NCI-H460 (cell line): Measurements from ENCODE around the gene RAB34. TPM values are rescaled to one million over a fixed set of nuclear protein-coding genes. Genes with fewer than 3 reads are reported as not detected.
"Not testable (repeated sequence)": the region's sequence is repeated elsewhere in the genome, so short reads cannot be mapped to it uniquely, and the experiment has no call there.

ENCODE experiments used
- DNase-seq: peaks from one replicate; pipeline ENCODE4 v3.0.0-alpha.2; 2016; ENCODE audit warnings: low read depth; ENCODE audit errors: extremely low read depth
- total RNA-seq: library from RNA; depleted of rRNA; stranded (reverse); fragments of >200 nt; shearing (Covaris generic); gene quantifications from 2 replicates; pipeline ENCODE4 v1.2.3, GENCODE V29; 2014

Gene RAB34
- total RNA-seq, 1 experiment from 2014 or later = 170 TPM

DNA sequence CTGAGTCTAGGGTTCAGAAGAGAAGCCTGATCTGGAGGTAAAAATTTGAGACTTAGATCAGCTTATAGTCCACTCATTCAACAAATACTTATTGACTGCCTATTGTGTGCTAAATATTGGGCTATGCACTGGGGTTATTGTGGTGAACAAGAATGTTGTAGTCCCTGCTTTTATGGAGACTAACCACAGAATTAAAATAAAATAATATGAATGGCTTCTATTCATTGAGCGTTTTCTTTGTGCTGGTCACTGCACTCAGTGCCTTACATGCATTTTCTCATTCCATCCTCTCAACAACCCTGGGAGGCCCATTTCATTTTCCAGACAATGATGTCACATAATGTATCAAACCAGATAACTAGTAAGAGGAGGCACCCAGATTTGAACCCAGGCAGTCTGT, 15.7 kb upstream of the RAB34 start:
- DNase-seq = no peak

DNA sequence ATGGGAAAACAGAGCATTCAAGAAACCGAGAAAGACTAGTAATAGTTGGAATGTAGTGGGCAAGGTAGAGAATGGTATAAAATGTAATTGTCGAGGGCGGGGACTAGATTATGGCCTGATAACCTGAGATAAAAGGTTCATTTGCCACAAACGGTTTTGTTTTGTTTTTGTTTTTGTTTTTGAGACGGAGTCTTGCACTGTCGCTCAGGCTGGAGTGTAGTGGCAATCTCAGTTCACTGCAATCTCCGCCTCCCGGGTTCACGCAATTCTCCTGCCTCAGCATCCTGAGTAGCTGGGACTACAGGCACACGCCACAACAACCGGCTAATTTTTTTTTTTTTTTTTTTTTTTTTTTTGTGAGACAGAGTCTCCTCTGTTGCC, 12.3 kb upstream of the RAB34 start:
- DNase-seq = no peak

DNA sequence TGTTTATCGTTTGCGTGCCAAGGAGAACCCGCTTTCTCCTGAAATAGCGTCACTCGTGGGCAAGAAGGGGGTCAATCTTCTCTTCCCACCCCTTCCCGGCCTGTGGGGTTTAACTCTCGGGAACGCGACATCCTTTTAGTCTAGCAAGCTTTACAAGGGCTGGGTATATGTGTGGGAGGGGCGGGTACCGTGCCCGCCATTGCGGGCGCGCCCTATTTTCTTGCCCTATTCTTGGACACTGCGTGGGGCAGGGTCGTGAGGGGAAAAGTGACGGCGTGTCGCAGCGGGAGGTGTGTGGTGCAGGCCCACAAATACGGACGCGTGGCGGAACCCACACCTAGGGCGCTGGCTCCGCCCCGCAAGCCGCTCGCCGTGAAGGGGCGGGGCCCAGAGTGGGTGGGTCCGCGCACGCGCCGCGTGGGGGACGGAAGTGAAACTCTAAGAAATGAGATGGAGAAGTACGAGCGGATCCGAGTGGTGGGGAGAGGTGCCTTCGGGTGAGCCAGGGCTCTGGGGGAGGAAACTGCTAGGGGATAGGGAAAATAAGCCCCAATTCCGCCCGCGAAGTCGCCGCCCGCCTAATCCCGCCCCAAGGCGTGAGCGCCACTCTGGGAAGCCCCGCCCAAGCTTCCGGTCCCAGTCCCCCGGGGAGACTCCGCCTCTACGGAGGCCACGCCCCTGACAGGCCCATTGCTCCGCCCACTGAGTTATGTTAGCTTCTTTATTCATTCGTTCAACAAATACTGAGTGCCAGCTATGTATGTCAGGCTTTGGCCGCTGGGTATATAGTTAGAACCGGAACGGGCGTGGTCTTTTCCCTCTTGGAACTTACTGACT, 10.9 kb upstream of the RAB34 start, which contains the start of gene NEK8:
Gene NEK8, plus strand, starts transcription at position 425 of the 837 bp plus-strand sequence. Its CDS starts 26 bp downstream, at position 451.
- peak; percentile 96 for DNase-seq

DNA sequence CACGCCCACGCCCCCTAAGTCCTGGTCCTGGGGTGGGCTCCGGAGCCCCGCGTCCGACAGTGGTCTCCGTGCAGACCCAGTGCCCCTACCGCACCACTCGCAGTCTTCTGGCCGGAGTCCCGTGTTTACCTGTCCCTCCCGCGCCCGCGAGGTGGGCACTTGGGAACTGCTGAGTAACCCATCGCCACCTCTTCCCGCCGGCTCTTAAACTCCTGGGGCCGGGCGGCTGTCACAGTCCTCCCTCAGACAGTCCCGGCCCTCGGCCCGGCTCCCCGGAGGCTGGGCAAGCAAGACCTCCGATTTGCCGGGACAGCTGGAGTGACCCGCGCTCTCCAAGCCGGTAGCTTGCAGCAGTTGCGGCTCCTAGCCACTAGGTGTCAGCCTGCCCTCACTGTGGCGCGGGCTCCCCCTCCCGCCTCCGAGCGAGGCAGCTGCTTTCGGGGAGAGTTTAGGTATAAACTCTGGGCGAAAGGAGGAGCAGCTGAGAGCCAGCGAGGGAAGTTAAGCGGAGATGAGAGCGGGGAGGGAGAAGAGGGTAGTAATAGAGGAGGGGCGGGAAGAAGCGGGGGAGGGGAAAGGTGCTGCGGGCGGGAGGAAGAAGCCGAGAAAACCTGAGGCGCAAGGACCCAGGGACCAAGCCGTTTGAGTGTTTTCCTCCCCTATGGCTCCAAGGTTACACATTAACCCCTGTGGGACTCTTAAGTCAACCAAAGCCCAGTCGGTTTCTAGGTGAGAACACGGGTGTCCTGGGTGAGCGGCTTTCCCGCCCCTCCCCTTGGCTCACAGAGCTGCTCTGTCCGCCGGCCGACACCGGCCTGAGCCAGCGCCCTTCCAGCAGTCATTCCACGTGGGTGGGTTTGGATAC, 9.2 kb upstream of the RAB34 start:
- DNase-seq = peak; percentile 95

DNA sequence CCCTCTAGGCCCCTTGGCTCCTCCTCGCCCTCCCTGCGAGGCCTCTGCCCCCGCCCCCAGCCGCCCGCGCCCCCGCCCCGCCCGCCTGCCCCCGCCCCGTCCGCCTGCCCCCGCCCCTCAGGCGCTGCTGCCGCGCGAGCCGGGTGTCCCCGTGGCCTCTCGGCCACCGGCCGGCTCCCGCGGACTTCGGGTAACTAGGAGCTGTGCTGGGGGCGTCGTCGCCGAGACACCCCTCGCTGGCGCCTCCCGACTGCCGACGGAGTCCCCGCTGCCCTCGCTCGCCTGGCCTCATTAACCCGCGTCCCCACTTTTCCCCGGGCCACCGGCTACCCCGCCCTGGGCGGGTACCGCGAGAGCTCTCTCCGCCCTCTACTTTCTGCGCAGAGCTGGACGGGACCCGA, 8.6 kb upstream of the RAB34 start, which contains the start of gene TLCD1:
Gene TLCD1, minus strand, starts transcription at position 8 of the 401 bp plus-strand sequence. CDS start 136 bp downstream, outside the sequence.
- DNase-seq = peak; percentile 71

DNA sequence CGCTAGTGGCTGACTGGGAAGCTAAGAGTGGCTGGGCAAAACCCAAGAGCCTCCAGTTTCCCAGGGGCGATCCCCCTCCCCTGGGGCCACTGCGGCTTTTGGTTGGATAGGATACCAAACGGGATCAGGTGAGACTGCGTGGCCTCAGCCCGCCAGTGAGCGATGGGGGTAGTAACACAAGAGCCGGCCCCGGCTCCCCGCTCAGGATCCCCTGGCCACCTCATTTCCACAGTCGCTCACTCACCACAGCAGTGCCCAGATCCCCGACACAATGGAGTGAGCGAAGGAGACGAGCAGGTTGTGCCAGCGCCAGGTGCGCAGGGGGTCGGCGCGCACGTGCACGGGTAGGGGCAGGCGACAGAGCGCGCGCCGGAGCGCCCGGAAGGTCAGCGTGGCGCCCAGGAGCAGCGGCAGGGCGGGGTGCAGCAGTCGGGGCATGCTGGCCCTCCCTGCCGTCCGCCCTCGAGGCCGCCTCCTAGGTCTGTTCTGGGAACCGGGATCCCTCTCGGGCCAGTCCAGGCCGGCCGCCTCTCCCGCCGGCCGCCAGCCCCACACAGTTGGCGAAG, 8.1 kb upstream of the RAB34 start:
- peak; percentile 55 for DNase-seq

DNA sequence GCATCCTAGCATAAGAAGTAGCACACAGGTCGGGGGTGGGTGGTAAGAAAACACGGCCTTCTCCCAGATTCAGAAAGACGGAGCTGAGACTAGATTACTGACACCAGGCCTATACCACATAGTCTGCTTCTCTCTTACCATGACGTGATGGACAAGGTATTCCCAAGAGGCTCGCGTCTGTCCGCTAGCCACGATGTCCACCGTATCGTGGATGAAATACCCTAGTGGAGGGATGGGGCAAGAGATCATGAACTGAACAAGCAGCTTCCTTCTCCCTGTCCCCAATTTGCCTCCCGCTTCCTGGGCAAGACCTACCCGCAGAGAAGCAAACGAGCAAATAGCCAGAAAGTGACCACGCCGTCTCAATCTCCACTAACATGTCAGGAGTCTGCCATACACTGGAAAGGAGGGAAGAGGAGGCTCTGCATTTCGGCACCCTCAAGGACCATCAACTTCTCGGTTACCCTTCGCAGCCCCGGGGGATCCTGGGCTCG, 7.5 kb upstream of the RAB34 start:
- DNase-seq = peak; percentile 78

DNA sequence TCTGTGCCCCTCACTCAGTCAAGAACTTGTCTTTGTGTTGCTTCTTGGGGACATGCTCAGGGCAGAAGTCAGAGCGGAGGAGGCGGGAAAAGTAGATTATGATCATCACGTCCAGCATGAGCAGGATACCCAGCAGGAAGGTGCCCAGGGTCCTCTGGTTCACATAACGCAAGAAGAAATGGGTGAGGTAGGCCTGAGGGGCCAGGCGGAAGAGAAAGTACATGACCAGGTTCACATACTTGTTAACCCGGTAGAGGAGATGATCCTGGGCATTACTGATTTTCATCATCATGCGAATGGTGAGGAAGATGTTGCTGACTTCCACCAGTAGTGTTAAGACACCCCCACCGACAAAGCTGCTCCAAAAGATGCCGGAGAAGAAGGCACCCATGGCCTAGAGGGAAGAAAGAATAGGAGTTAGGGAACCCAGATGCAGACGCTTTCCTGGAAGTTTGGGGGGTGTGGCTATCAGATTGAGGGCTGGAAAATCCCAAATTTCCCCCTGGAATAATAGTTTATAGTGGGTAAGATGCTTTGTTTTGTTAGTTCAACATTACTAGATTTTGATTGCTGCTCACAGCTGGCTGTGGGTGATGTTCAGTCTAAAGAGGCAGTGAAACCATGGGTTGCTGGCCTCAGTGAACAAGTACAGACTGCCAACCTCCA, 7.0 kb upstream of the RAB34 start:
- DNase-seq = no peak

DNA sequence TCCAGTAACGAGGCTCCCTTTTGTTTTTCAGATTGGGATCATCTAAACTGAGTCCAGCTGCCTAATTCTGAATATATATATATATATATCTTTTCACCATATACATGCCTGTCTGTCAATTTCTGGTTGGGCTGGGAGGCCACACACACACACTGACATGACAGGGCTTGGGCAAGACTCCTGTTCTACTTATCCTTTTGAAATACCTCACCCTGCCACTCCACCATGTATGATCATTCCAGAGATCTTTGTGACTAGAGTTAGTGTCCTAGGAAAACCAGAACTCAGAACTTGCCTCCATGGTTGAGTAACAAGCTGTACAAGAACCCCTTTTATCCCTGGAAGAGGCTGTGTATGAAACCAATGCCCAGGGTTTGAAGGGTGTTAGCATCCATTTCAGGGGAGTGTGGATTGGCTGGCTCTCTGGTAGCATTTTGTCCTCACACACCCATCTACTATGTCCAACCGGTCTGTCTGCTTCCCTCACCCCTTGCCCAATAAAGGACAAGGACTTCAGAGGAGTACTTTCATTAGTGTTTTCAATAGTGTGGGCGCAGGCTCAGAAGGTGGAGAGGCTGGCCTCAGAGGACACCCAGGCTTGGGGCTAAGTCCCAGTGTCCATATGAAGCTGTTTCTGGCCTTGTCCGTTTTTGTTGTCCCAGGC, 6.3 kb upstream of the RAB34 start:
- DNase-seq = not testable (repeated sequence)

DNA sequence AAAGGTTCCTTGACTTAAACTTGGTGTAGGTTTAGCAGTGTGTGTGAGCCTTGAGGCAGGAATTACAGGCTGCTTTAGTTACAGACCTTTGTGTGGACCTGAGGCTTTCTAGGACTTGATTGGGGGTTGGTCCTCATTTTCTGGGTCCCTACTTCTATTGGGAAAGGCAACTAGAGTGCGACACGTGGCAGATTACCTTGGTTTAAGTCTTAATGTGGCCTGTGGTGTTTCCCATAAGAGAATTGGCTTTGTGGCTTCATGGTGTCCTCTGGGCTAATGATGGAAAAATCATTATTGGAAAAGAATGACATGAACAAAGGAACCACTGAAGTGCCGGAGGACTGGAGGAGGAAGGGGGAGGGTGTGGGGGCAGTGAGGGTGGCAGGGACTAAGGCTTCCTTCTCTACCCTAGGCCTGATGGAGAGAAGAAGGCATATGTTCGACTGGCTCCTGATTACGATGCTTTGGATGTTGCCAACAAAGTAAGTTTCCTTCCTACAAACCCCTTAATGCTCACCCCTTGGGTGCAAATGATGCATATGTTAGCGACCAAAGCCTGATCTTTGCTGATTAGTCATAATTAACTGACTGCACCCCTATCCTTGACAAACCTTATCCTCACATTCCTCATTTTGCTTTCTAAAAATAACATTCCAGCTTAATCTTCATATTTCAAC, 5.6 kb upstream of the RAB34 start:
- no peak for DNase-seq

DNA sequence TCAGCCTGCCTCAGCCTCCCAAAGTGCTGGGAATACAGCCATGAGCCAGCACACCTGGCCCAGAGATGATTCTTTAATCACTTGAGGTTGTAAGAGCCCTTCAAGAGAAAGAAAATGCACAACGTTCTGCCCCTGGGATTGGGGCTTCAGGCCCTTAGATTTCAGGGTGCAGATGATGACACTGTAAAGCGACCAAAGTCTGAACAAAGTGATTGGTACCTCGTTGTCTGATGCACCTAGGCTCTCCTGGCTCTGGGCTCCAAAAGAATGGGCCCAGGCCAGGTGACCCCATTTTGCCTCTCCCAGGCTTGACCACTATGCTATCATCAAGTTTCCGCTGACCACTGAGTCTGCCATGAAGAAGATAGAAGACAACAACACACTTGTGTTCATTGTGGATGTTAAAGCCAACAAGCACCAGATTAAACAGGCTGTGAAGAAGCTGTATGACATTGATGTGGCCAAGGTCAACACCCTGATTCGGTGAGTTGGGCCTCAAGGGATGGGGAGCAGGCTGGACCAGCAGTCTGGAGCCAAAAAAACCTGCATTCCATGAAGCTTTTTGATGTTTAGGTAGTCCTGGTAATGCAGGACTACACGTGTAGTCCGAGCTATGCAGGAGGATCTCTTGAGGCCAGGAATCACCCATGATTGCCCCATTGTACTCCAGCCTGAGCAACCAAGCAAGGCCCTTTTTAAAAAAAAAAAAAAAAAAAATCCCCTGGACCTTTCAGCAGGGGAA, 4.9 kb upstream of the RAB34 start:
- DNase-seq = no peak

DNA sequence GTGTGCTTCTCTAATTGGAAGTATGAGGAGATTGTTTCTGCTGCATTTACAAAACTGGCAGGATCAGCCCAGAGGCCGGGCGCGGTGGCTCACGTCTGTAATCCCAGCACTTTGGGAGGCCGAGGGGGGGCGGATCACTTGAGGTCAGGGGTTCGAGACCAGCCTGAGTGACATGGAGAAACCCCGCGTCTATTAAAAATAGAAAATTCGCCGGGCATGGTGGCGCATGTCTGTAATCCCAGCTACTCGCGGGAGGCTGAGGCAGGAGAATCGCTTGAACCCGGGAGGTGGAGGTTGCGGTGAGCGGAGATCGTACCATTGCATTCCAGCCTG, 3.3 kb upstream of the RAB34 start:
- not testable (repeated sequence) for DNase-seq

DNA sequence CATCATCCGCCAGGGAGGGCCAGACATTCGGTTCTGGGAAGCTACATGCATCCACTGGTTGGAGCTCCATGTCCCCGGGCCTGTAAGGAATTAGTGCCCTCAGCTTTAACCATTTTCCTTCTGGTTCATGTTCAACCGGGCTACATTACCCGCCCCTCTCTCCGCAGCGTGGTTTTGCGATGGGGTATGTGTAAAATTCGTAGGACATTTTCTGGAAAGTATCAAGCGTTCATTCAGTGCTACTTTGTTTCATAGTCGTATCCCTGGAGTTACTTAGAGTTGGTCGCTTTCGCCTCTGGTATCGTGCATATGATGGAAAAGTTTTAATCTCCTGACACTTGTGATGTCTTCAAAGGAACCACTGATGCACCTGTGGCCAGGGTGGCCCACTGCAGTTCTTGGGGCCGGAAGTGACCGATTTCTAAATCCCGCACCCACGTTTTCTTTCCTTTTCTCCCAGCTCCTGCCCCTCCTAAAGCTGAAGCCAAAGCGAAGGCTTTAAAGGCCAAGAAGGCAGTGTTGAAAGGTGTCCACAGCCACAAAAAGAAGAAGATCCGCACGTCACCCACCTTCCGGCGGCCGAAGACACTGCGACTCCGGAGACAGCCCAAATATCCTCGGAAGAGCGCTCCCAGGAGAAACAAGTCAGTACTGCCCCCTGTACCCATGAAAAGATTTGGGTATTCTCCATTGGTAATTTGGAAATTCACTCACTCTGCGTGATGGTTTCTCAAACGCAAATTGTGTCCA, 2.8 kb upstream of the RAB34 start:
- DNase-seq = no peak

DNA sequence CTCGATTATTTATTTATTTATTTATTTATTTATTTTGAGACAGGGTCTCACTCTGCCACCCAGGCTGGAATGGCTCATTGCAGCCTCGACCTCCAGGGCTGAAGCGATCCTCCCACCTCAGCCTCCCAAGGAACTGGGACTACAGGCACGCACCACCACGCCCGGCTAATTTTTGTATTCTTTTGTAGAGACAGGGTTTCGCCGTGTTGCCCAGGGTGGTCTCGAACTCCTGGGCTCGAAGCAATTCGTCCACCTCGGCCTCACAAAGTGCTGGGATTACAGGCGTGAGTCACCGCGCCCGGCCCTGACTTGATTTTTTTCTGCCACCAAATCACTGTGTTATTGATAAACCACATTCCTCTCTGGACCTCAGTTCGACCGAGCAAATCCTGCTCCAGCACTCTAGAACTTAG, 1.4 kb upstream of the RAB34 start:
- DNase-seq = no peak

DNA sequence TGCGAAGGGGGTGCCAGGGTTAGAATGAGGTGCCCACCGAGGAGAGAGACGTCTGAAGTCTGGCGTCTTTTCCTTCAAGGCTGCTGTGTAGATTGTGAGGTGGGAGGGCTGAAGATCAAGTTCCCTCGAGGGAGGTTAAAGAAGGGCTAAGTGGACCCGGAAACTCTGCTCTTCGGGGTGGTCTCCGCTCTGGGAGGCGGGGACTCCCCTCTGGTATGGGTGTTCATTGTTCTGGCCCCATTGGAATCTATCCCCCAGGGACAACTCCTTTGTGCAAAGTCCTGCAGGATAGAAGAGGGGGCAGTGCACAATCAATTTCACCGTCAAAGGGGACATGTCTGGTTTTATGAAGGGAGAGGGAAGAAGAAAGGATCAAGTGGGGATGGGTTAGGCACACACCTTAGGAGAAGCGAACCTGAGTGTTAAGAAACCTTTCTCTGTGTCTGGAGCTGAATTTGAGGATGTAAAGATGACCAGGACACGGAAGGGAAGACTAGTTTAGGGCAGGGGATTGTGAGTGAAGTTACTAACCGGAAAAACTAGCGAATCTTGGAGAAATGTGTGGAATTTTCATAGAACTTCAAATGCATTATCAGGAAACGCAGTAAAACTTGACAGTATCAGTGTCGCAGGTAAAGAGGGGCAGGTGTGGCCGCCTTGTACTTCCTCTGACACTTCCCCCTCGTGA, 809 bp upstream of the RAB34 start:
- no peak for DNase-seq

DNA sequence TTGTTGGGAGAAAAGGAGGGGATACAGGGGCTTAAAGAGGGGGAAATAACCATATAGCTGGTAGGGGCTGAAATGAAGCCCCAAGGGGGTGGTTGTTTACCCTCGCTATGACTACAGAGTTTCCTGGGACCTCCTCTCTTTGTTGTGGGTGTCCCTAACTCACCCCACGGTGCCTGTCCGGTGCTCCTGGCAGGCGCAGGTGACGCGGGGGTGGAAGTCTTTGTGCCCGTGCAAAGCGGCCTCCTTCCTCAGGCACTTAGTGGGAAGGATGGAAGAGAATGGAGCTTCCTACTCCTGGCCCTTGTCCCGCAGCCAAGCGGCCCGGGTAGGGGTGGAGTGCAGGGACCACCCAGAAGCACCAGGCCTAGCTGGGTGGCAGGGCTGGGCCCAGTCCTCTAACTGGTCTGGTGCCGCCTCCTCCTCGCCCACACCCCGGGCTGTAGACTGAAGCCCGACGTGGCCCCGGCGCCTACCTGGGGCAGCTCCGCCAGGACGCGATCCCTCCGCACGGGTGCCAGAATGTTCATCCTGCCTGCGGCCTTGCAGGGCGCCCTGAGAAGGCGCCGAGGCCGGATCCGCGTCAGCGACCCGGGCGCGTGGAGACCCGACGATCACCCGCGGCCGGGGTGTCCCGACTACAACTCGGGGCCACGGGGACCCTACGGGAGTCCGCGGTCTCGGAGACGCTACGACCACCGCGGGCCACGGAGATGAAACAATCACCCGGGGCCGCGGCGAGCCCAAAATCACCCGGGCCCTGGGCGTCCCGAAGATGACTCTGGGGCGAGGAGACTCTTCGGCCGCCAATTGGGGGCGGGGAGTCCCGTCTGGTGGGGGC, 709 bp downstream of the RAB34 start:
- DNase-seq = no peak

DNA sequence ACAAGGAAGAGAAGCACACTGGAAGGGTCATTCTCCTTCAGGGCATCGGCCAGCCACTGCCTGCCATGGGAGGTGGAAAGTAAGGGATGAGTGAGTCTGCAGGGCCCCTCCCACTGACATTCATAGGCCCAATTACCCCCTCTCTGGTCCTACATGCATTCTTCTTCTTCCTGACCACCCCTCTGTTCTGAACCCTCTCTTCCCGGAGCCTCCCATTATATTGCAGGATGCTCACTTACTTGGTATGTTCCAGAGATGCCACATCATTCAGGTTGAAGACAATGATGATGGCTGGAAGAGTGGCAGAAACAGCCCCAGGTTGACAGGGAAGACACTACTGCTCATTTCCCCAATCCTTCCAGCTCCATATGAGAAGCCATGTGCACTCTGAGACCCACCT, 2.5 kb downstream of the RAB34 start:
- no peak for DNase-seq
